IPS-18c (cell line): Measurements from ENCODE around the gene WDR59.
"Not testable (repeated sequence)": the region's sequence is repeated elsewhere in the genome, so short reads cannot be mapped to it uniquely, and the experiment has no call there.

Source experiments
- H3K4me3 ChIP-seq: 2 replicates; pipeline ENCODE4 v1.7.0; 2013; ENCODE audit warnings: low read depth, mild to moderate bottlenecking, low read length, moderate library complexity; ENCODE audit not compliant: insufficient read depth
- H3K9me3 ChIP-seq: one replicate; pipeline ENCODE4 v1.6.1; 2013; ENCODE audit warnings: mild to moderate bottlenecking, low read length, moderate library complexity; ENCODE audit not compliant: control insufficient read depth, insufficient read depth

The WDR59 gene

DNA sequence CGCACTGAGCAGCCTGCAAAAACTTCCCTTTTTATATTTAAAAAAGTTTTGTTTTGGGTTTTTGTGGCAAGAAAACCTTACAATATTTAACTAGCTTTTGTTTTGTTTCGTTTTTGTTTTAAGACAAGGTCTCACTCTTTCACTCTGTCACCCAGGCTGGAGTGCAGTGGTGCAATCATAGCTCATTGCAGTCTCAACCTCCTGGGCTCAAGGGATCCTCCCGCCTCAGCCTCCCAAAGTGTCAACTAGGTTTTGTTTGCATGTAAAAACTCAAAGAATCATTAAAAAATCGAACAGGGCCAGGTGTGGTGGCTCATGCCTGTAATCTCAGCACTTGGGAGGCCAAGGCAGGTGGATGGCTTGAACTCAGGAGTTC is 132.4 kb downstream of the WDR59 start:
- Histone ChIP-seq H3K4me3 (no peak overlapping the region), H3K9me3 (peaks cover 2% of the 10 kb centered on the region)

DNA sequence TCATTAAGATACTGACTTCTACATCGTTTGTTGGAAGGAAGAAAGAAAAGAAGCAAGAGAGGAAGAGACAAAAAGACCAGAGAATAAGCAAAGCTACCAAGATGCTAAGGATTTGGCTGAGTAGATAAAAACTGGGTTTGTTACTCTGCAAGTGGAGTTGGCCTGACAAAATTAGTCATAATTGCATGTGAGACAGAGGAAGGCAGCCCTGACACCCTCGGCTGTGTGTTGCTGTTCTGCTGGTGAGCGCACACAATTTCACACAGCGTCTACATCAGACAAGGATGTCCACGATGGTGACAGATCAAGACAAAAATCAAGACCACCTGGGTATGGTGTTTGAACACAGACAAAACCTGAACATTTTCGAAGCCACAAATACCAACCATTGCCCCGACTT is 134.9 kb downstream of the WDR59 start:
- Histone ChIP-seq H3K4me3 (no peak overlapping the region), H3K9me3 (peaks cover 2% of the 10 kb centered on the region)

DNA sequence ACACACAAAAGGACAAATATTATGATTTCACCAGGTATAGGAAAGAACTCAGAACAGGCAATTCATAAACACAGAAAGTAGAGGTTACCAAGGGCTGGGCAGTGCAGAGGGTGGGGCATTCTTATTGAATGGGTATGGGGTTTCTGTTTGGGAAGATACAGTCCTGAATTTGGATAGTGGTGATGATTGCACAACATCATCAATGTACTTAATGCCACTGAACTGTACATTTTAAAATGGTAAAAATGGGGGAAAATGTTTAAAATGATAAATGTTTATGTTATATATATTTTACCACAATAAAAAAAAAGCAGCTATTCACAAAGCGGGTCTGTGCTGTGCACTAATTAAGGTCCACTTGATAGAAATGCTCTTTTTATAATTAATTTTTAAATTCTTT is 137.7 kb downstream of the WDR59 start:
- H3K9me3 ChIP-seq, result peaks cover 2% of the 10 kb centered on the region

DNA sequence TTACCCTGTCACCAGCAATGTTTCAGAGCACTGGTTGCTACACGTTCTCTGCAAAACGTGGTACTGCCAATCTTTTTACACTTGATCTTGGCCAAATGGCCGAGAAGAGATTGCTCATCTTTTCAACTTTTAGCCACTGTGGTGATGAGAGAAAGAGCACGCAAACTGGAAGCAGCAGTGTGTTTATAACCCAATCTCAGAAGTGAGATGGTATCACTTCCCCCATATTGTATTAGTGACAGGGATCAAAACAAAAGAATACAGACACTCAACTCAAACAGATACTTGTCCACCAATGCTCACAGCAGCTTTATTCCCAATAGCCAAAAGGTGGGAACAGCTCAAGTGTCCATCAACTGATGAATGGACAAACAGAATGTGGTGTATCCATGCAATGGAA is 138.2 kb downstream of the WDR59 start:
- no peak overlapping the region for H3K4me3 ChIP-seq

More for the DNA sequence above, 137.7 kb downstream of the WDR59 start:
- no peak overlapping the region for H3K4me3 ChIP-seq

DNA sequence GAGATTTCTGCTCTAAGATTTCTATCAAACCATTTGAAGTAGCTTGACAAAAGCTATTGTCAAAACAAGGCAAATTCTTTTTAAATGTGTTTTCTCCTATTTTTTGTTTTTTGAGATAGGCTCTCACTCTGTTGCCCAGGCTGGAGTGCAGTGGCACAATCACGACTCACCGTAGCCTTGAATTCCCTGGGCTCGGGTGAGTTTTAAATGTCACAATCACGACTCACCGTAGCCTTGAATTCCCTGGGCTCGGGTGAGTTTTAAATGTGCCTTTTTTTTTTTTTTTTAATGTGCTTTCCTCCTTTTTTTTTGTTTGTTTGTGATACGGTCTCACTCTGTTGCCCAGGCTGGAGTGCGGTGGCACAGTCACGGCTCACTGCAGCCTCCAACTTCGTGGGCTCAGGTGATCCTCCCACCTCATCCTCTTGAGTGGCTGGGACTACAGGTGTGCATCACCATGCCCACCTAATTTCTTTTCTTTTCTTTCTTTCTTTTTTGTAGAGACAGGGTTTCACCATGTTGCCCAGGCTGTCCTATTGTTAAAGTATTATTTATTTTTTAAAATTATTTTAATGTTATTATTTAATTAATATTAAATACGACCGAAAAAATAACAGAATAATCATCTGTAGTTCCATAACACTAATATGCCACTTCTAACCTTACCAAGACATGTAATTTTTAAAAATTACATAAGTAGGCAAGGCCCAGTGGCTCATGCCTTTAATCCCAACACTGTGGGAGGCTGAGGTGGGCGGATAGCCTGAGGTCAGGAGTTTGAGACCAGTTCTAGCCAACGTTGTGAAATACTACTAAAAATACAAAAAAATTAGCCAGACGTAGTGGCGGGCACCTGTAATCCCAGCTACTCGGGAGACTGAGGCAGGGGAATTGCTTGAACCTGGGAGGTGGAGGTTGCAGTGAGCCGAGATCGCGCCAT is 140.6 kb downstream of the WDR59 start:
- Histone ChIP-seq H3K4me3 (no peak overlapping the region), H3K9me3 (no peaks in the 10 kb centered on the region)

More for the DNA sequence above, 138.2 kb downstream of the WDR59 start:
- H3K9me3 ChIP-seq, result peaks cover 2% of the 10 kb centered on the region

DNA sequence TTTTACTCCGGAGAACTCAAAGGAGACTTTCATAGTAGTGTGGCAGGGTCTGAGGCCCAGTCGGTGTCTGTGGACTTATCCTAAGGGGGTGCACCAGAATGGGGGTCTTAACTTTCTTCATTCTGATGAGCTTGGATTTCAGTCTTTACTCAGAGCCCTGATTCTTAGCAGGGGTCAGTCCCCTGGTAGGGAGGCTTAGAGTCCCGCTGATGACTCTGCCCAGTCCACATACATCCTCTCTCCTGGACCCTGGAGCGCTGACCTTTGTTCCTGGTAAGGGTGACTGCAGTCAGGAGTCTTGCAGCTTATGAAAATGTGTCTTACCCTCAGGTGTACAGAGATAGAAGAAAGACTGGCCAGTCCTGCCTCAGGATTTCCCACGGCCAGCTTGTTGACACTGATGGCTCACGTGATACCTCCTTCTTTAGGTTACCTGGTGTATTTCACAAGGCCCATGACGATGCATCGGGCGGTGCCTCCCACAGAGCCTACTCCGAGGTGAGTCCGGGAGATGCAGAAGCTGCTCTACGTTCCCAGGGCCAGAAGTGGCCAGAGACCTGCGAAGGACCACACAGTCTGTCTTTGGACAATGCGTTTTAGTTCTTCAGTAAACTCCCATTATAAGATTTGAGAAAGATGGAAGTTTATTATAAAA is 141.4 kb downstream of the WDR59 start:
- H3K9me3 ChIP-seq, H3K4me3 ChIP-seq: not testable (repeated sequence)

DNA sequence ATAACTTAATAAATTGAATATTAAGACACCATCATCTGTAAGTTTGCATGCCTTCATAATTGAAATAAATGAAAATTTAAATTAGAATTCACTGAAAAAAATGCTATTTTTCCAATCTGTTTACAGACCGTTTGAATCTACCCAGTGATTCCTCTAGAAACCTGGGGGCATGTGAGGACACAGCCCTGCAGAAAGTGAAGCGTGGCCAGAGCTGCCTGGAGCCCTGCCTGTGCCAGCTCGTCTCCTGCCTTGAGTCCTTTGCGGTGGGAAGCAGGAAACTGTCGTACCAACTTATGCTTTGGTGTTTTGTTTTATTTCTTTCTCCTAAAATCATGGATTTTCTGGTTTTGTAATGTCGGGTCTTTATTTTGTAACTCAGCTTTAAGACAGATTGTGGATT is 142.5 kb downstream of the WDR59 start:
- Histone ChIP-seq H3K4me3 (no peak overlapping the region), H3K9me3 (no peaks in the 10 kb centered on the region)

DNA sequence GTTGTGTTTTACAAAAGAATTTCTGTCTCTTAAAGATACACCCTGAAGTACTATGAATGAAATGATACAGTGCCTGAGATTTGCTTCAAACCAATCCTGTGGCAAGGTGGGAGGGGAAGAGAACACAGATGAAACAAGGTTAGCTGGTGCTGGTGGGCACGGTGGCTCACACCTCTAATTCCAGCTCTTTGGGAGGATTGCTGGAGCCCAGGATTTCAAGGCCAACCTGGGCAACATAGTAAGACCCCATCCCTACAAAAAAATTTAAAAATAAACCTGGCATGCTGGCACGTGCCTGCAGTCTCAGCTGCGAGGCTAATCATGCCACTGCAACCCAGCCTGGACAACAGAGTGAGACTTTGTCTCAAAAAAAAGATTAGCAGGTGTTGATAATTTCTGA is 143.0 kb downstream of the WDR59 start:
- no peaks in the 10 kb centered on the region for H3K9me3 ChIP-seq
- no peak overlapping the region for H3K4me3 ChIP-seq

DNA sequence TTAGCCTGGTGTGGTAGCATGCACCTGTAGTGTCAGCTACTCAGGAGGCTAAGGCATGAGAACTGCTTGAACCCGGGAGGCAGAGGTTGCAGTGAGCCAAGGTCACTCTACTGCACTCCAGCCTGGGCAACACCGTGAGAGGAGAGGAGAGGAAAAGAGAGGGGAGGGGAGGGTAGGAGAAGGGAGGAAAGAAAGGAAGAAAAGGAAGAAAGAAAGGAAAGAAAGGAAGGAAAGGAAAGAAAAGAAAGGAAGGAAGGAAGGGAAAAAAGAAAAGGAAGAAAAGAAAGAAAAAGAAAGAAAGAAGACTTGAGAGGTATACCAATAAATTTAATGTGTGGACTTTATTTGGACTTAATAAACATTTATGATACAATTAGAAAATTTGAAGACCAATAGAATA is 143.5 kb downstream of the WDR59 start:
- Histone ChIP-seq H3K9me3 (no peaks in the 10 kb centered on the region), H3K4me3 (no peak overlapping the region)

DNA sequence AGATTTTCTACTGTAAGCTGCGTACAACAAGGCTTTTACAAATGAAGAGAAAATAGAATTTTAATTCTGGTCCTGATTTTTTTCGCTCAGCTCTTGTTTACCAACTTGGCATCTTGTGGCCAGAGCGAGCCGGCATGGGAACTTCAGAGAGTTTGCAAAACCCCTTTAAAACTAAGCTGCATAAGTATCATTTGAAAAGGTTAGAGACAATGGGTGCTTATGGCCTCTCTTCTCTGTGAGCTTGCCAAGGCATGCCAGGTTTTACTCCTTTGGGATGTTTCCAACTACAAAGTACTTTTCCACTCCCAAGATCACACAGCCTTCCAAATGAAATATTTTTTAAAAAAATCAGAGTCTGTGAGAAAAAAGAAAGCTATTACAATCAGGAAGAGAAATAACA is 147.9 kb downstream of the WDR59 start:
- Histone ChIP-seq H3K9me3 (no peaks in the 10 kb centered on the region), H3K4me3 (no peak overlapping the region)

DNA sequence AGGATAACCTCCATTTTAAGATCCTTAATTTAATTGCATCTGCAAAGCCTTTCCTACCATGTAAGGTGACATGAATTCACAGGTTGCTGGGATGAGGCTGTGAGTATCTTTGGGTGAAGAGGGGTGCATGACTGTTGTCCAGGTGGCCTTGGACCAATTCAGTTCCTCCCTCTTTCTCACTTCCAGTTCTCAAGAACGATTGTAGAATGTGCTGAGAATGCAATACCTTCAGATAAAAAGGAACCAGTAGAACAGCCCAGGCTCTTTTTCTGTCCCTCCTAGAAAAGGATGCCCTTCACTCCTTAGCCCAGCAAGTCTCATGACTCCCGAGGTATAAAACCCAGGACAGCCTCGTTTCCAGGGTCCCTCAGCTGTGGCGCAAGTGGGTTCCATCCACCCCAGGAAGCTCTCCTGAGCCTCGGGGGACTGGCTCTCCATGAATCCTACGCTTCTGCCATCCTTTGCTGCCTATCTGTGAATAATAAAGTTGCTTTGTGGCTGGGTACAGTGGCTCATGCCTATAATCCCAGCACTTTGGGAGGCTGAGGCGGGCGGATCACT is 148.7 kb downstream of the WDR59 start:
- no peaks in the 10 kb centered on the region for H3K9me3 ChIP-seq
- no peak overlapping the region for H3K4me3 ChIP-seq

DNA sequence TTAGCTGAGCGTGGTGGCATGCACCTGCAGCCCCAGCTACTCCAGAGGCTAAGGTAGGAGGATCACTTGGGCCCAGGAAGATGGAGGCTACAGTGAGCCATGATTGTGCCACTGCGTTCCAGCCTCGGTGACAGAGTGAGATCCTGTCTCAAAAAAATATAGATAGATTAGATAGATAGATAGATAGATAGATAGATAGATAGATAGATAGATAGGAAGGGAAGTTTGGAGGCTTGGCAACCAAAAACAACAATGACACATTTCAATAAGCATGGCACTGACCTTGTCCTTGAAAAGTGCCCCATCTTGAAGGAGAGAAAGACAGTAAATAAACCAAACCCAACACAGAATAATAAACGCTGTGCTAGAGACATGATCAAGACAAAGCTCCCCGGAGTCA is 152.7 kb downstream of the WDR59 start:
- no peaks in the 10 kb centered on the region for H3K9me3 ChIP-seq
- H3K4me3 ChIP-seq, result no peak overlapping the region

DNA sequence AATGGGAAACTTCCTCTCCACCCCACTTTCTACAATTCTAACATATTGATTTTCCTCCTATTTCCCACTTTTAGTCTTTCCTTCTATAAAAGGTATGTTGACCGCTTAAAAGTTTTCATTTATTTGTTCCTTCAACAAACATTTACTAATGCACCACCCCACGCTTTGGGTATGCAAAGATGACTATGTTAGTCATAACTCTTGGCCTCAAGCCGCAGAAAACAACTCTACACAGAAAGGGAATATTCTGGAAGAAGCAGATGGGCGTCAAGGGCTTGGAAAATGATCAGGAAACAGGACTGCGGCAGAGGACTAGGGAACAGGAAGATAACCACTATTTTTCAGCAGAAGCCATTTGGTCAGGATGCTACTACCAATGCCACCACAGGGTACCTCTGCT is 153.5 kb downstream of the WDR59 start:
- H3K4me3 ChIP-seq, result no peak overlapping the region
- no peaks in the 10 kb centered on the region for H3K9me3 ChIP-seq

DNA sequence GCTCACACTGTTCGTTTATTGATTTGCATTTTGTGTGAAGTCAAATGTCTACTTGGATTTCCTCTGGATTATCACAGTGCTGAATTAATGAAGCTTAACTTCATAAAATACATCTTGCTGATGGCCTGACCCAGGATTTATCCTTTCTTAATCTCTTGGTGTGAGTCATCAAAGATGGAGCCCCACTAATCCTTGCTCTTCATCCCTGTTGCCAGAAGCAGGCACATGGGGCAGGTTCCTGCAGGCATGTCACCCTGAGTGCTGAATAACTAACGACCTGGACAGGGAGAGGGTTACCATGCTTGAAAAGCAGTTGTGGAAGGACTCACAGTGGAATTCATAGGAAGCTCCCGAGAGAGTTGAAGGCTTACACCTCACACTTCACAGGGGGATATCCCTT is 154.3 kb downstream of the WDR59 start:
- no peaks in the 10 kb centered on the region for H3K9me3 ChIP-seq
- no peak overlapping the region for H3K4me3 ChIP-seq

DNA sequence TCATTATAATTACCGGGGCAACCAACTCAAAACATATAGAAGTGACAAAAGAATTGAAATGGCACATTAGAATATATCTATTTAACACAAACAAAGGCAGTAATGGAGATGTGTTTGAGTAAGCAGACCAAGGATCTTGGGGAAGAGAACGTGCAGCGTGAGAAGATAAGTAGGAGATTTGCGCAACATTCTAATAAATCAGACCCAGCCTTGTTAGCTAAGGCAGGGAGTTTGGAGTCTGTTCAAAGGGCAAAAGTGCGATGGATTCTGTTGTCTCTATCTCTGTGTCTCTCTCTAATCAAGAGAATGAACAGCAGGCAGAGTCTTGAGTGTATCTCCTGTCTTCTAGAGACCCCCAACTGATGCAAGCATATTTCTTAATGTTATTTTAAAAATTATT is 155.3 kb downstream of the WDR59 start:
- H3K9me3 ChIP-seq, result no peaks in the 10 kb centered on the region
- no peak overlapping the region for H3K4me3 ChIP-seq

DNA sequence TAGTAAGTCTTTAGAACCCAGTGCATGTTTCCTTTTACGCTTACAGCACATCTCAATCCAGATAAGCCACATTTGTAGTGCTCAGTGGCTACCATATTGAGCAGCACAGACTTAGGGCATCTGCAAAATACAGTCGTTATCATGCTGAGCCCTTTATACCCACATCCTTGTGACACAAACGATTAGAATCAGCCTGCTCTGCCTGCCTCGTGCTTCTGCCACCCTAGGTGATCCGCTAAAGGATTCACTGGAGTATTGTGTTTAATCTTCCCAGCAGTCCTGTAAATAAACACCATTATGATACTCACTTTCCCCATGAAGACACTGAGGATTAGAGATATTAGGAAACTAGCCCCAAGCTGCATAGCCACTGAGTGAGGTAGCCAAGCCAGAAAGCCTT is 159.0 kb downstream of the WDR59 start:
- Histone ChIP-seq H3K4me3 (no peak overlapping the region), H3K9me3 (no peaks in the 10 kb centered on the region)

DNA sequence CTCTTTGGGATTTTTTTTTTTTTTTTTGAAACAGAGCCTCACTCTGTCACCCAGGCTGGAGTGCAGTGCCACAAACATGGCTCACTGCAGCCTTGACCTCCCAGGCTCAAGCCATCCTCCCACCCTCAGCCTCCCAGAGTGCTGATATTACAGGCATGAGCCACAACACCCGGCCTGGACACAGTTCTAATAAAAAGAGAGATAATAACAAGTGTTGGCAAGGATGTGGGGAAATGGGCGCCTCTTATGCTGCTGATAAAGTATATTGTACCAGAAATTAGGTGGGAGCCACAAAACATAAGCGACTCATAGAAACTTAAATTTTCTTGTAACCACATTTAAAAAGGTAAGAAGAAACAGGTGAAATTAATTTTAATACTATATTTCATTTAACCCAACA is 159.9 kb downstream of the WDR59 start:
- Histone ChIP-seq H3K4me3 (no peak overlapping the region), H3K9me3 (no peaks in the 10 kb centered on the region)
